ENCODE measurements around the gene ADCY2.

ADCY2 gene

GRCh38 chr5:7395947-7396712 is at the start of gene ADCY2:
ADCY2 (plus strand) TSS chr5:7396138; CDS start chr5:7396297, 159 bp downstream.
- DNase-seq = no peak

GRCh38 chr5:7347377-7347776 is 48.6 kb upstream of the ADCY2 start:
- no peak for DNase-seq

- no peak for DNase-seq
These were observed 47.6 kb upstream of the ADCY2 start for GRCh38 chr5:7348168-7348854.

- DNase-seq = no peak
These were observed 34.3 kb upstream of the ADCY2 start for GRCh38 chr5:7361593-7361992.

- no peak for DNase-seq
These were observed 32.8 kb upstream of the ADCY2 start for GRCh38 chr5:7363067-7363677.

GRCh38 chr5:7364226-7364875 is 31.6 kb upstream of the ADCY2 start:
- no peak for DNase-seq

GRCh38 chr5:7367780-7368179 is 28.2 kb upstream of the ADCY2 start:
- DNase-seq = no peak

GRCh38 chr5:7372399-7372798 is 23.5 kb upstream of the ADCY2 start:
- DNase-seq = no peak

- no peak for DNase-seq
These were observed 21.8 kb upstream of the ADCY2 start for GRCh38 chr5:7374186-7374585.

GRCh38 chr5:7375457-7375856 is 20.5 kb upstream of the ADCY2 start:
- no peak for DNase-seq

GRCh38 chr5:7376871-7377270 is 19.1 kb upstream of the ADCY2 start:
- DNase-seq = no peak

GRCh38 chr5:7377761-7378160 is 18.2 kb upstream of the ADCY2 start:
- no peak for DNase-seq

GRCh38 chr5:7382588-7382987 is 13.3 kb upstream of the ADCY2 start:
- no peak for DNase-seq

GRCh38 chr5:7385681-7386080 is 10.3 kb upstream of the ADCY2 start:
- DNase-seq = no peak

GRCh38 chr5:7388553-7388952 is 7.4 kb upstream of the ADCY2 start:
- DNase-seq = no peak

GRCh38 chr5:7391215-7391614 is 4.7 kb upstream of the ADCY2 start:
- DNase-seq = no peak

- DNase-seq = peak; percentile 47 to 79
These were observed 3.9 kb upstream of the ADCY2 start for GRCh38 chr5:7391814-7392692.

GRCh38 chr5:7392693-7393024 is 3.3 kb upstream of the ADCY2 start:
- no peak for DNase-seq

GRCh38 chr5:7393921-7394799 is 1.8 kb upstream of the ADCY2 start:
- DNase-seq = no peak

GRCh38 chr5:7394889-7395431 is 978 bp upstream of the ADCY2 start:
- no peak for DNase-seq

- no peak for DNase-seq
These were observed 449 bp upstream of the ADCY2 start for GRCh38 chr5:7395432-7395946.
